Trophoblast cell (in vitro differentiated cells and primary cell): ENCODE measurements around the gene TTLL5.

Experiments used
- DNase-seq, 2 donors: peaks; one replicate each; pipeline ENCODE4 v3.0.0-alpha.2; 2016
- H2AFZ ChIP-seq: 2 replicates; pipeline ENCODE4 v1.6.1; 2013; ENCODE audit warnings: low read length, moderate library complexity, mild to moderate bottlenecking; ENCODE audit not compliant: insufficient read depth, poor library complexity
- H2AK5ac ChIP-seq: 2 replicates; pipeline ENCODE4 v1.6.1; 2013; ENCODE audit warnings: mild to moderate bottlenecking, low read length
- H2BK120ac ChIP-seq: 2 replicates; pipeline ENCODE4 v1.6.1; 2013; ENCODE audit warnings: low read length, mild to moderate bottlenecking, moderate library complexity; ENCODE audit not compliant: insufficient read depth, poor library complexity
- H2BK12ac ChIP-seq: 2 replicates; pipeline ENCODE4 v1.6.1; 2013; ENCODE audit warnings: mild to moderate bottlenecking, low read length, moderate library complexity
- H2BK5ac ChIP-seq: 2 replicates; pipeline ENCODE4 v1.6.1; 2013; ENCODE audit warnings: low read length, low read depth, moderate library complexity, mild to moderate bottlenecking; ENCODE audit not compliant: poor library complexity
- H3K14ac ChIP-seq: 2 replicates; pipeline ENCODE4 v1.6.1; 2013; ENCODE audit warnings: mild to moderate bottlenecking, low read length
- H3K18ac ChIP-seq: 2 replicates; pipeline ENCODE4 v1.6.1; 2013; ENCODE audit warnings: mild to moderate bottlenecking, low read length
- H3K23ac ChIP-seq: 2 replicates; pipeline ENCODE4 v1.6.1; 2013; ENCODE audit warnings: low read length
- H3K27ac ChIP-seq: 2 replicates; pipeline ENCODE4 v1.5.1; 2013; ENCODE audit warnings: low read depth, mild to moderate bottlenecking, inconsistent platforms, low read length, moderate library complexity
- H3K27me3 ChIP-seq: 2 replicates; pipeline ENCODE4 v1.6.1; 2013; ENCODE audit warnings: inconsistent platforms, mild to moderate bottlenecking, low read length, moderate library complexity; ENCODE audit not compliant: insufficient read depth
- H3K36me3 ChIP-seq, 2 experiments: 1 replicate in 1 of 2; 2 replicates in 1 of 2; pipeline ENCODE4 v1.6.1; 2013; ENCODE audit warnings: low read length in 2 of 2, mild to moderate bottlenecking in 2 of 2, moderate library complexity in 1 of 2; ENCODE audit not compliant: insufficient read depth in 2 of 2, control insufficient read depth in 1 of 2
- H3K4ac ChIP-seq: 2 replicates; pipeline ENCODE4 v1.6.1; 2013; ENCODE audit warnings: low read depth, mild to moderate bottlenecking, low read length, moderate library complexity
- H3K4me1 ChIP-seq, 2 experiments: 1 replicate in 1 of 2; 2 replicates in 1 of 2; pipeline ENCODE4 v1.6.1; 2013; ENCODE audit warnings: low read length in 2 of 2, mild to moderate bottlenecking in 2 of 2, moderate library complexity in 1 of 2; ENCODE audit not compliant: insufficient read depth in 2 of 2, control insufficient read depth in 1 of 2
- H3K4me2 ChIP-seq: 2 replicates; pipeline ENCODE4 v1.6.1; 2013; ENCODE audit warnings: inconsistent platforms, mild to moderate bottlenecking, low read length, moderate library complexity
- H3K4me3 ChIP-seq: 2 replicates; pipeline ENCODE4 v1.5.1; 2013; ENCODE audit warnings: mild to moderate bottlenecking, low read depth, low read length, inconsistent platforms
- H3K79me1 ChIP-seq: one replicate; pipeline ENCODE4 v1.6.1; 2013; ENCODE audit warnings: low read length
- H3K79me2 ChIP-seq: 2 replicates; pipeline ENCODE4 v1.6.1; 2013; ENCODE audit warnings: low read length, mild to moderate bottlenecking; ENCODE audit not compliant: control insufficient read depth, insufficient read depth, poor library complexity
- H3K9ac ChIP-seq: 2 replicates; pipeline ENCODE4 v1.6.1; 2013; ENCODE audit warnings: mild to moderate bottlenecking, low read length
- H3K9me3 ChIP-seq: 2 replicates; pipeline ENCODE4 v1.6.1; 2013; ENCODE audit warnings: low read depth, mild to moderate bottlenecking, control low read depth, inconsistent platforms, low read length; ENCODE audit not compliant: insufficient read depth
- H4K12ac ChIP-seq: 2 replicates; pipeline ENCODE4 v1.6.1; 2013; ENCODE audit warnings: low read depth, mild to moderate bottlenecking, low read length, moderate library complexity
- H4K8ac ChIP-seq: 2 replicates; pipeline ENCODE4 v1.6.1; 2013; ENCODE audit warnings: low read depth, mild to moderate bottlenecking, low read length, moderate library complexity
- H4K91ac ChIP-seq: one replicate; pipeline ENCODE4 v1.6.1; 2013; ENCODE audit warnings: low read depth, mild to moderate bottlenecking, low read length, moderate library complexity
- WGBS: extraction: QIAGEN DNeasy Blood & Tissue Kit; methylation state at CpG from one replicate; pipeline ENCODE4 v1.1.7; 2013; ENCODE audit warnings: missing lambda C conversion rate; ENCODE audit not compliant: insufficient read length, insufficient coverage; ENCODE audit errors: extremely low coverage; 5-methylcytosine and 5-hydroxymethylcytosine counted together

The TTLL5 gene

GRCh38 chr14:75711105-75711795 is 50.2 kb downstream of the TTLL5 start:
- Histone ChIP-seq H4K8ac (peak overlapping the region; percentile 76), H3K27me3 (no peaks in the 10 kb centered on the region), H3K27ac (peak overlapping the region; percentile 89), H3K4me2 (peak overlapping the region; percentile 42), H3K36me3 (peaks cover 0 to 3% of the 10 kb centered on the region in 2 experiments), H3K79me1 (peaks cover 6% of the 10 kb centered on the region), H3K14ac (peak overlapping the region; percentile 86), H2BK5ac (peak overlapping the region; percentile 94), H3K4me1 (peaks cover 6 to 7% of the 10 kb centered on the region in 2 experiments), H3K4ac (no peak overlapping the region), H3K79me2 (no peaks in the 10 kb centered on the region), H2AFZ (no peak overlapping the region), H3K4me3 (no peak overlapping the region), H3K9ac (no peak overlapping the region), H3K9me3 (no peaks in the 10 kb centered on the region), H4K91ac (peak overlapping the region; percentile 87), H2AK5ac (no peak overlapping the region), H4K12ac (no peak overlapping the region), H2BK120ac (peak overlapping the region; percentile 95), H3K18ac (no peak overlapping the region), H3K23ac (no peak overlapping the region), H2BK12ac (peak overlapping the region; percentile 87)
- peak in 1 of 2 donors; percentile 49 for DNase-seq
- WGBS = no CpG with 5 or more reads among the region's 4 CpGs

DNA sequence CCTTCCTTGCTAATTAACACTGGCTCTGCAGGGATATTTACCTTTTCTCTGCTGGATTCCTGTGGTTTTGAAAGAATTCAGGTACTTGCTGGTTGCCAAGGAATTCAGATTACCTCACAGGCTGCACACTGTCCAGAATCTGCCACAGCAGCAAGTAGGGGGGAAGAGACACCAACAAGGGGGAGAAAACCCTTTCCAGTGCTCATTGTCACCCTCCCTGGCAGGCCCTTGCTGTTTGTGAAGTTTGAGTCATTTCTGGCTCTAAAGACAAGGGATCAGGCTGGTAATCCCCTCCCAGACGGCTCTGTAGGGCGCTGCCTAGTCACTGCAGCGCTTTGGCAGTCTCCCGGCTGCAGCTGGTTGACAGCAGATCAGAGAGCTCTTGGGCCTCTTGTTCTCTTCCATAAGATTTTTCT is 50.8 kb downstream of the TTLL5 start:
- Histone ChIP-seq H3K4me2 (peak overlapping the region; percentile 42), H3K9me3 (no peaks in the 10 kb centered on the region), H2BK120ac (peak overlapping the region; percentile 95), H3K4me1 (peaks cover 6 to 7% of the 10 kb centered on the region in 2 experiments), H3K4ac (no peak overlapping the region), H3K27ac (peak overlapping the region; percentile 93), H3K18ac (no peak overlapping the region), H4K12ac (no peak overlapping the region), H4K8ac (no peak overlapping the region), H4K91ac (peak overlapping the region; percentile 74), H3K36me3 (peaks cover 0 to 3% of the 10 kb centered on the region in 2 experiments), H3K79me1 (peaks cover 6% of the 10 kb centered on the region), H3K4me3 (no peak overlapping the region), H3K79me2 (no peaks in the 10 kb centered on the region), H3K9ac (no peak overlapping the region), H2AFZ (no peak overlapping the region), H3K23ac (no peak overlapping the region), H2BK12ac (peak overlapping the region; percentile 27), H2AK5ac (no peak overlapping the region), H3K14ac (peak overlapping the region; percentile 15), H2BK5ac (peak overlapping the region; percentile 55), H3K27me3 (no peaks in the 10 kb centered on the region)
- WGBS = no CpG with 5 or more reads among the region's 4 CpGs
- peak; percentile 13 to 73 for DNase-seq

DNA sequence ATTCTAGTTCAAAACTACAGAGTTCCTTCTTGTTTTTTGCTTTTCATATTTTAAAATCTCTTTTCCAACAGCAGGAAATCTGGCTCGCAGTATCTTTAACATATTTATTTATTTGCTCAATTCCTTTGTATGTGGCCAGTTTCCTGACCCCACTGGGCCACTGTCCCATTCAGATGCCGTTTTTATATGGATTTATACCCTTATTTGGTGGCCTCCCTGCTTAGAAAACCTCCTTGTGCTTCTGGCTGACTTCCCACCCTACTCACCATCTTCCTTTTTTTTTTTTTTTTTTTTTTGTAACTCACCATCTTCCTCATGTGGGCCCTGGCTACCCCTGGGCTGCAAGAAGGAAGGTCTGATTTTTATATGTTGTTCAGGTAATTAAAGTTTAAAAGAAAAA is 53.9 kb downstream of the TTLL5 start:
- Histone ChIP-seq H3K23ac (no peak overlapping the region), H4K91ac (no peak overlapping the region), H2BK12ac (no peak overlapping the region), H3K4me1 (peaks cover 7 to 8% of the 10 kb centered on the region in 2 experiments), H3K4me2 (no peak overlapping the region), H2BK120ac (peak overlapping the region; percentile 90), H3K36me3 (peaks cover 0 to 5% of the 10 kb centered on the region in 2 experiments), H3K79me1 (peaks cover 10% of the 10 kb centered on the region), H2AFZ (no peak overlapping the region), H4K12ac (no peak overlapping the region), H3K14ac (no peak overlapping the region), H3K18ac (no peak overlapping the region), H3K4me3 (no peak overlapping the region), H3K79me2 (no peaks in the 10 kb centered on the region), H3K4ac (peak overlapping the region; percentile 27), H2AK5ac (no peak overlapping the region), H3K27ac (no peak overlapping the region), H4K8ac (no peak overlapping the region), H2BK5ac (no peak overlapping the region), H3K27me3 (no peaks in the 10 kb centered on the region), H3K9ac (no peak overlapping the region), H3K9me3 (no peaks in the 10 kb centered on the region)
- WGBS = no CpG with 5 or more reads among the region's 2 CpGs
- DNase-seq = no peak

- no CpG with 5 or more reads among the region's 2 CpGs for WGBS
- Histone ChIP-seq H3K36me3 (peaks cover 0 to 5% of the 10 kb centered on the region in 2 experiments), H3K27ac (peak overlapping the region; percentile 48), H3K9ac (no peak overlapping the region), H3K79me2 (no peaks in the 10 kb centered on the region), H3K27me3 (no peaks in the 10 kb centered on the region), H3K23ac (no peak overlapping the region), H3K4me3 (no peak overlapping the region), H3K79me1 (peaks cover 16% of the 10 kb centered on the region), H3K9me3 (no peaks in the 10 kb centered on the region), H4K8ac (no peak overlapping the region), H4K12ac (no peak overlapping the region), H3K18ac (no peak overlapping the region), H4K91ac (no peak overlapping the region), H2AK5ac (no peak overlapping the region), H2BK5ac (no peak overlapping the region), H3K4ac (no peak overlapping the region), H2BK12ac (no peak overlapping the region), H3K4me2 (no peak overlapping the region), H3K14ac (no peak overlapping the region), H3K4me1 (peaks cover 10 to 11% of the 10 kb centered on the region in 2 experiments), H2AFZ (no peak overlapping the region), H2BK120ac (no peak overlapping the region)
- DNase-seq = no peak
Measured at GRCh38 chr14:75715926-75716780, 55.1 kb downstream of the TTLL5 start.
